ENCODE results near the gene PIGB. TPM values are rescaled to one million over a fixed set of nuclear protein-coding genes. Genes with fewer than 3 reads are reported as not detected.

Gene PIGB
- total and polyA plus RNA-seq, 2 of the 4 experiments (the other 2 are of a cell fraction) = 9.2 to 11.8 TPM

DNA sequence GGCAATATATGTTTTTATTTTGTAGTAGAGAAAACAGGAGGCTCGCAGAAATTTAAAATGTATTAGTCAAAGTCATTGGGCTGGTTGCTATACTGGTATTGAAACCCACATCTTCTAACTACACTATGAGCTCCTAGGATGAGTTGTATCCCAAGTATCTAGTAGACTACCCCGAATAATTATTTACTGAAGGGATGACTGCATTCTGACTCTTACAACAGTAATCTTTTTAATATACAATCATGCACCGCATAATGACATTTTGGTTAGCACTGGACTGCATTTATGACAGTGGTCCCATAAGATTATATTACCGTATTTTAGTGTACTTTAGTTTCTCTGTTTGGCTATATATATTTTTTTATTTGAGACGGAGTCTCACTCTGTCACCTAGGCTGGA is 15.3 kb downstream of the PIGB start:
- Histone ChIP-seq H3K56ac (ENCODE audit: extremely low read depth, insufficient read depth, low read length) (no peak overlapping the region), H2BK5ac (ENCODE audit: low read depth, low read length, poor library complexity, severe bottlenecking) (peak overlapping the region; percentile 57), H3K36me3 (ENCODE audit: control insufficient read depth, insufficient read depth, low read length) (peaks cover 15% of the 10 kb centered on the region), H4K5ac (ENCODE audit: low read depth, low read length) (no peak overlapping the region), H3K18ac (ENCODE audit: low read depth, low read length) (no peak overlapping the region), H4K8ac (ENCODE audit: low read depth in 2 of 2, low read length in 2 of 2) (no peak overlapping the region), H2AK5ac (ENCODE audit: low read depth, low read length) (no peak overlapping the region), H3K79me1 (ENCODE audit: low read depth in 1 of 2, low read length in 2 of 2) (no peaks in the 10 kb centered on the region; a peak in 1 of 4 replicates), H2AK9ac (replicated peaks; ENCODE audit: low read depth, low read length, poor library complexity) (no peak overlapping the region), H2BK120ac (ENCODE audit: low read depth, low read length) (no peak overlapping the region), H2BK15ac (ENCODE audit: low read depth, low read length) (no peak overlapping the region), H3K4ac (ENCODE audit: low read depth, low read length) (no peak overlapping the region), H4K20me1 (ENCODE audit: insufficient read depth, low read length) (no peaks in the 10 kb centered on the region), H3K27me3 (ENCODE audit: control insufficient read depth, insufficient read depth, low read length) (no peaks in the 10 kb centered on the region), H2BK20ac (ENCODE audit: low read depth, low read length) (no peak overlapping the region), H3K4me3 (ENCODE audit: insufficient read depth, low read depth, low read length) (no peak overlapping the region), H3K4me2 (ENCODE audit: low read depth, low read length) (no peak overlapping the region), H3K27ac (ENCODE audit: insufficient read depth, low read length) (no peak overlapping the region), H3K9me1 (ENCODE audit: insufficient read depth, low read length) (no peaks in the 10 kb centered on the region), H3K23ac (ENCODE audit: low read depth, low read length) (no peak overlapping the region), H3K14ac (replicated peaks; ENCODE audit: low read depth, low read length) (no peak overlapping the region), H3K9ac (ENCODE audit: low read depth, low read length) (no peak overlapping the region), H4K91ac (ENCODE audit: insufficient read depth, low read depth, low read length) (no peak overlapping the region), H2AFZ (replicated peaks; ENCODE audit: low read length, poor library complexity) (no peak overlapping the region), H3K9me3 (ENCODE audit: control insufficient read depth, insufficient read depth, low read length) (no peaks in the 10 kb centered on the region), H3K4me1 (ENCODE audit: control insufficient read depth, insufficient read depth, low read length) (no peaks in the 10 kb centered on the region; the same call in 1 of the 2 replicates)
- TF ChIP-seq RFX5 (IDR thresholded peaks at IDR 0.05; ENCODE audit: low read depth, low read length) = no peak
- peak; percentile 56 for TF ChIP-seq FOS (IDR thresholded peaks at IDR 0.05; ENCODE audit: low read depth, low read length)
- CTCF ChIA-PET = no interaction called here
- POLR2A ChIA-PET (ENCODE audit: unreplicated experiment) = interaction anchor here (0.5 kb wide), 1 partner anchor 16 kb away, joined by 3 read pairs; the partner anchor contains the start of genes PIGB and PIGBOS1
- in situ Hi-C loops (cut with MboI; ENCODE audit: low sequenced_read_pairs) (no loop called here), intact Hi-C loops (cut with micrococcal nuclease) (no loop called here), dilution Hi-C loops (cut with HindIII; ENCODE audit: low sequenced_read_pairs, unreplicated experiment) (no loop called here)
- ATAC-seq (ENCODE audit: low read depth) = peak; percentile 93
- DNase-seq = peak; percentile 90
- WGBS, 2 experiments (ENCODE audit: extremely low coverage in 2 of 2, insufficient read length in 1 of 2) = no CpG with 5 or more reads among the region's 5 CpGs
- no TSS peak for BruUV-seq (replicated peaks)

Measured in IMR-90 (cell line).